Measurements from ENCODE around the gene ZFYVE1. TPM values are rescaled to one million over a fixed set of nuclear protein-coding genes. Genes with fewer than 3 reads are reported as not detected.
"Not testable (repeated sequence)": the region's sequence is repeated elsewhere in the genome, so short reads cannot be mapped to it uniquely, and the experiment has no call there.

ZFYVE1 gene
- total RNA-seq, 1 donor from 2014 or later: 18.6 TPM

DNA sequence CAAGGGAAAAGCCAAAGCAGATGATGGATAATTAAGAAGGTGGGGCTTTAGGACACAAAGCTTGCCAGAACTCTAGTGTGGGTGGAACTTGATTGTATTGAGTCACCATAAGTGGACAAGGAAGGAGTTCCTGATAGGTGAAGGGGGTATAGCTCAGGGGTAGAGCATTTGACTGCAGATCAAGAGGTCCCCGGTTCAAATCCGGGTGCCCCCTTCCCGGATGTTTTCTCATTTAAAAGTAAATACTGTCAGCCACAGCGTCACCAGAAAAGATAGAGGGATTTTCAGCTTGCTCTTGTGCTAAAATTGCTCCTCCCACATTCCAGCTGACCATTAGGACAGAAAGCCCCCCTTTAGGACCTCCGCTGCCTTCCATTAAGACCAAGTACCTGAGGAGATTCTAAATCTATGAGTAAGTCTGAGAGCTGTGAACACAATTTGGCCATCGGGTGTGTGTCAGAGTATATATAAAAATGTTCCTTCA, 64.0 kb downstream of the ZFYVE1 start:
- peak overlapping the region; percentile 73 for H3K27ac Mint-ChIP-seq
- H3K9me3 Mint-ChIP-seq: no peaks in the 10 kb centered on the region
- H3K27me3 Mint-ChIP-seq: no peaks in the 10 kb centered on the region
- H3K4me3 Mint-ChIP-seq: peak overlapping the region; percentile 28
- TF ChIP-seq, protein P1, sequence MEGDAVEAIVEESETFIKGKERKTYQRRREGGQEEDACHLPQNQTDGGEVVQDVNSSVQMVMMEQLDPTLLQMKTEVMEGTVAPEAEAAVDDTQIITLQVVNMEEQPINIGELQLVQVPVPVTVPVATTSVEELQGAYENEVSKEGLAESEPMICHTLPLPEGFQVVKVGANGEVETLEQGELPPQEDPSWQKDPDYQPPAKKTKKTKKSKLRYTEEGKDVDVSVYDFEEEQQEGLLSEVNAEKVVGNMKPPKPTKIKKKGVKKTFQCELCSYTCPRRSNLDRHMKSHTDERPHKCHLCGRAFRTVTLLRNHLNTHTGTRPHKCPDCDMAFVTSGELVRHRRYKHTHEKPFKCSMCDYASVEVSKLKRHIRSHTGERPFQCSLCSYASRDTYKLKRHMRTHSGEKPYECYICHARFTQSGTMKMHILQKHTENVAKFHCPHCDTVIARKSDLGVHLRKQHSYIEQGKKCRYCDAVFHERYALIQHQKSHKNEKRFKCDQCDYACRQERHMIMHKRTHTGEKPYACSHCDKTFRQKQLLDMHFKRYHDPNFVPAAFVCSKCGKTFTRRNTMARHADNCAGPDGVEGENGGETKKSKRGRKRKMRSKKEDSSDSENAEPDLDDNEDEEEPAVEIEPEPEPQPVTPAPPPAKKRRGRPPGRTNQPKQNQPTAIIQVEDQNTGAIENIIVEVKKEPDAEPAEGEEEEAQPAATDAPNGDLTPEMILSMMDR (conservative IDR thresholded peaks at IDR 0.05): no peak
- peaks cover 8% of the 10 kb centered on the region for H3K4me1 Mint-ChIP-seq (ENCODE audit: unreplicated experiment)
- H3K36me3 Mint-ChIP-seq: peaks cover 12% of the 10 kb centered on the region
- no peak for DNase-seq (ENCODE audit: extremely low spot score, unreplicated experiment)

DNA sequence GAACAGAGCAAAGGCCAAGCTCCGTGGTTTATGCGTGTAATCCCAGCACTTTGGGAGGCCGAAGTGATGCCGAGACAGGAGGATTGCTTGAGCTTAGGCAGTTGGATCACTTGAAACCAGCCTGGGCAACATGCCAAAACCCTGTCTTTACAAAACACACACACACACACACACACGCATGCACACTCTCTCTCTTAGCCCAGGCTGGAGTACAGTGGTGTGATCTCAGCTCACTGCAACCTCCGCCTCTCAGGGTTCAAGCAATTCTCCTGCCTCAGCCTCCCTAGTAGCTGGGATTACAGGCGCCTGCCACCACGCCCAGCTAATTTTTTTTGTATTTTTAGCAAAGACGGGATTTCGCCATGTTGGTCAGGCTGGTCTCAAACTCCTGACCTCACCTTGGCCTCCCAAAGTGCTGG, 64.6 kb downstream of the ZFYVE1 start:
- not testable (repeated sequence) for DNase-seq (ENCODE audit: extremely low spot score, unreplicated experiment); H3K9me3 Mint-ChIP-seq; H3K4me3 Mint-ChIP-seq; H3K4me1 Mint-ChIP-seq (ENCODE audit: unreplicated experiment); H3K27me3 Mint-ChIP-seq
- Mint-ChIP-seq H3K27ac (peak overlapping the region; percentile 73), H3K36me3 (peaks cover 12% of the 10 kb centered on the region)

GRCh38 chr14:72961579-72962335, 65.1 kb downstream of the ZFYVE1 start:
- TF ChIP-seq, protein P1 (conservative IDR thresholded peaks at IDR 0.05): no peak
- DNase-seq (ENCODE audit: extremely low spot score, unreplicated experiment): no peak
- peaks cover 8% of the 10 kb centered on the region for H3K4me1 Mint-ChIP-seq (ENCODE audit: unreplicated experiment)
- peak overlapping the region; percentile 73 for H3K27ac Mint-ChIP-seq
- H3K36me3 Mint-ChIP-seq: peaks cover 12% of the 10 kb centered on the region
- no peak overlapping the region for H3K4me3 Mint-ChIP-seq
- H3K27me3 Mint-ChIP-seq: no peaks in the 10 kb centered on the region
- no peaks in the 10 kb centered on the region for H3K9me3 Mint-ChIP-seq

- not testable (repeated sequence) for H3K4me1 Mint-ChIP-seq (ENCODE audit: unreplicated experiment); H3K9me3 Mint-ChIP-seq; H3K4me3 Mint-ChIP-seq; H3K27me3 Mint-ChIP-seq; H3K27ac Mint-ChIP-seq; DNase-seq (ENCODE audit: extremely low spot score, unreplicated experiment)
- peaks cover 17% of the 10 kb centered on the region for H3K36me3 Mint-ChIP-seq
Observed at GRCh38 chr14:72961016-72961415, 65.9 kb downstream of the ZFYVE1 start.

DNA sequence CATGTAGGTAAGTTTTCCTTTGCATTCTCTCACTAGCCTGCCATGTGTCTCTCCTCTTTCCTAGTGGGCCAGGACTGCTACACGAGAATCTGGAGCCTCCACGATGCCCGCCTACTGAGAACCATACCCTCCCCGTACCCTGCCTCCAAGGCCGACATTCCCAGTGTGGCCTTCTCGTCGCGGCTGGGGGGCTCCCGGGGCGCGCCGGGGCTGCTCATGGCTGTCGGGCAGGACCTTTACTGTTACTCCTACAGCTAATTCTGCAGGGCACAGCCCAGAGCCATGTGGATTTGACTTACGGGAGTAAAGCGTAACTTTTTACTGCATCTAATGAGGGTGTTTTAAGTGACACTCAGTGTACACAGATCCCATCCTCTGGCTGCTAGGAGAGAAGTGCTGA, 68.4 kb downstream of the ZFYVE1 start:
- DNase-seq (ENCODE audit: extremely low spot score, unreplicated experiment): no peak
- peaks cover 8% of the 10 kb centered on the region for H3K4me1 Mint-ChIP-seq (ENCODE audit: unreplicated experiment)
- H3K4me3 Mint-ChIP-seq: no peak overlapping the region
- no peak overlapping the region for H3K27ac Mint-ChIP-seq
- no peaks in the 10 kb centered on the region for H3K9me3 Mint-ChIP-seq
- H3K27me3 Mint-ChIP-seq: no peaks in the 10 kb centered on the region
- peaks cover 21% of the 10 kb centered on the region for H3K36me3 Mint-ChIP-seq
- TF ChIP-seq, protein P1 (conservative IDR thresholded peaks at IDR 0.05): no peak

GRCh38 chr14:72957213-72957612, 69.7 kb downstream of the ZFYVE1 start:
- Mint-ChIP-seq H3K4me1 (ENCODE audit: unreplicated experiment) (peaks cover 4% of the 10 kb centered on the region), H3K27ac (no peak overlapping the region), H3K27me3 (no peaks in the 10 kb centered on the region), H3K36me3 (peaks cover 21% of the 10 kb centered on the region), H3K4me3 (no peak overlapping the region), H3K9me3 (no peaks in the 10 kb centered on the region)
- TF ChIP-seq, protein P1 (conservative IDR thresholded peaks at IDR 0.05): no peak
- DNase-seq (ENCODE audit: extremely low spot score, unreplicated experiment): no peak

DNA sequence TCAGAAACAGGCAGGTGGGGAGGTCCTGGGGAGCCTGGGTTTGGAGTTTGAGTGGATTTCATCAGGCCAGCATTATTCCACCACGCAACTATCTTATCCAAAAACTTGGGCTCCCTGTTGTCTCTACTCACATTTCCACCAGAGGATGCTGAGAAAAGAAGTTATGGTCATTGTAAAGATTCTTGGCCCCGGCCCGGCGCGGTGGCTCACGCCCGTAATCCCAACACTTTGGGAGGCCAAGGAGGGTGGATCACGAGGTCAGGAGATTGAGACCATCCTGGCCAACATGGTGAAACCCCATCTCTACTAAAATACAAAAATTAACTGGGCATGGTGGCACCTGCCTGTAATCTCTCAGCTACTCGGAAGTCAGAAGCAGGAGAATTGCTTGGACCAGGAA, 70.2 kb downstream of the ZFYVE1 start:
- not testable (repeated sequence) for DNase-seq (ENCODE audit: extremely low spot score, unreplicated experiment); H3K27ac Mint-ChIP-seq; H3K27me3 Mint-ChIP-seq; H3K4me1 Mint-ChIP-seq (ENCODE audit: unreplicated experiment); H3K4me3 Mint-ChIP-seq; H3K9me3 Mint-ChIP-seq
- H3K36me3 Mint-ChIP-seq: peaks cover 21% of the 10 kb centered on the region
